ENCODE results near the gene TNFAIP3. TPM values are rescaled to one million over a fixed set of nuclear protein-coding genes. Genes with fewer than 3 reads are reported as not detected.

Gene TNFAIP3
- polyA plus RNA-seq, 3 donors, result 35.5 to 273 (median 38.4) TPM

- H3K27ac Mint-ChIP-seq, result no peak overlapping the region
- Histone ChIP-seq H3K36me3 (replicated peaks in 1 of 2; ENCODE audit: control insufficient read depth in 1 of 2, insufficient read depth in 2 of 2, low read length in 2 of 2) (no peaks in the 10 kb centered on the region), H3K9me3 (replicated peaks in 1 of 2; ENCODE audit: control insufficient read depth in 1 of 2, insufficient read depth in 1 of 2, low read length in 2 of 2) (no peaks in the 10 kb centered on the region), H3K79me2 (ENCODE audit: insufficient read depth, low read length) (no peaks in the 10 kb centered on the region), H3K4me1 (ENCODE audit: control insufficient read depth in 1 of 2, insufficient read depth in 2 of 2, low read length in 2 of 2) (peaks cover 51 to 57% of the 10 kb centered on the region in 2 donors), H3K9ac (ENCODE audit: insufficient read depth, low read length, poor library complexity, severe bottlenecking) (no peak overlapping the region), H2AFZ (ENCODE audit: insufficient read depth, low read depth, low read length, poor library complexity, severe bottlenecking) (no peak overlapping the region), H3K4me2 (replicated peaks; ENCODE audit: extremely low read depth, low read length, poor library complexity, severe bottlenecking) (no peak overlapping the region), H3K27me3 (ENCODE audit: control insufficient read depth in 2 of 2, insufficient read depth in 2 of 2, low read length in 2 of 2) (no peaks in the 10 kb centered on the region), H3K27ac (ENCODE audit: low read depth in 1 of 2, low read length in 2 of 2) (no peak overlapping the region), H4K20me1 (ENCODE audit: insufficient read depth, low read length) (no peaks in the 10 kb centered on the region), H3K4me3 (replicated peaks in 1 of 3; ENCODE audit: low read depth in 2 of 3, low read length in 3 of 3) (no peak overlapping the region)
- peaks cover 0 to 3% of the 10 kb centered on the region in 2 donors for H3K36me3 Mint-ChIP-seq
- peaks cover 56% of the 10 kb centered on the region for H3K4me1 Mint-ChIP-seq
- no peak overlapping the region for H3K4me3 Mint-ChIP-seq
- H3K27me3 Mint-ChIP-seq (ENCODE audit: low read depth in 3 of 3), result peaks cover 0 to 2% (median 0%) of the 10 kb centered on the region in 3 donors
- peaks cover 0 to 2% (median 0%) of the 10 kb centered on the region in 7 donors for H3K9me3 Mint-ChIP-seq
- DNase-seq, result no peak
- WGBS (ENCODE audit: insufficient coverage), result no CpG with 5 or more reads among the region's 3 CpGs
- TF ChIP-seq CTCF (IDR thresholded peaks at IDR 0.05), result no peak
- intact Hi-C loops (cut with micrococcal nuclease), result no loop called here
These were observed 45.8 kb downstream of the TNFAIP3 start for GRCh38 chr6:137912813-137913212.

GRCh38 chr6:137913434-137913833 lies 46.4 kb downstream of the TNFAIP3 start:
- Mint-ChIP-seq H3K9me3 (peaks cover 0 to 2% (median 0%) of the 10 kb centered on the region in 7 donors), H3K27me3 (ENCODE audit: low read depth in 3 of 3) (peaks cover 0 to 2% (median 0%) of the 10 kb centered on the region in 3 donors), H3K27ac (no peak overlapping the region), H3K4me3 (no peak overlapping the region), H3K36me3 (peaks cover 0 to 3% of the 10 kb centered on the region in 2 donors), H3K4me1 (peaks cover 54% of the 10 kb centered on the region)
- peaks cover 51 to 57% of the 10 kb centered on the region in 2 donors for H3K4me1 ChIP-seq (ENCODE audit: control insufficient read depth in 1 of 2, insufficient read depth in 2 of 2, low read length in 2 of 2)
- H3K36me3 ChIP-seq (replicated peaks in 1 of 2; ENCODE audit: control insufficient read depth in 1 of 2, insufficient read depth in 2 of 2, low read length in 2 of 2), result no peaks in the 10 kb centered on the region
- H3K9me3 ChIP-seq (replicated peaks in 1 of 2; ENCODE audit: control insufficient read depth in 1 of 2, insufficient read depth in 1 of 2, low read length in 2 of 2), result no peaks in the 10 kb centered on the region
- no peak overlapping the region for H3K27ac ChIP-seq (ENCODE audit: low read depth in 1 of 2, low read length in 2 of 2)
- no peaks in the 10 kb centered on the region for H4K20me1 ChIP-seq (ENCODE audit: insufficient read depth, low read length)
- H2AFZ ChIP-seq (ENCODE audit: insufficient read depth, low read depth, low read length, poor library complexity, severe bottlenecking), result no peak overlapping the region
- no peak for TF ChIP-seq CTCF (IDR thresholded peaks at IDR 0.05)
- no peaks in the 10 kb centered on the region for H3K79me2 ChIP-seq (ENCODE audit: insufficient read depth, low read length)
- no peaks in the 10 kb centered on the region for H3K27me3 ChIP-seq (ENCODE audit: control insufficient read depth in 2 of 2, insufficient read depth in 2 of 2, low read length in 2 of 2)
- H3K4me2 ChIP-seq (replicated peaks; ENCODE audit: extremely low read depth, low read length, poor library complexity, severe bottlenecking), result no peak overlapping the region
- no peak overlapping the region for H3K9ac ChIP-seq (ENCODE audit: insufficient read depth, low read length, poor library complexity, severe bottlenecking)
- no peak overlapping the region for H3K4me3 ChIP-seq (replicated peaks in 1 of 3; ENCODE audit: low read depth in 2 of 3, low read length in 3 of 3)
- intact Hi-C loops (cut with micrococcal nuclease), result no loop called here
- DNase-seq, result no peak
- WGBS (ENCODE audit: insufficient coverage), result 100% methylated on average over 1 of the region's 3 CpGs
